ENCODE data around the gene C1orf105. TPM values are rescaled to one million over a fixed set of nuclear protein-coding genes. Genes with fewer than 3 reads are reported as not detected.

The C1orf105 gene
- total RNA-seq, 2 donors from 2014 or later, result not detected

DNA sequence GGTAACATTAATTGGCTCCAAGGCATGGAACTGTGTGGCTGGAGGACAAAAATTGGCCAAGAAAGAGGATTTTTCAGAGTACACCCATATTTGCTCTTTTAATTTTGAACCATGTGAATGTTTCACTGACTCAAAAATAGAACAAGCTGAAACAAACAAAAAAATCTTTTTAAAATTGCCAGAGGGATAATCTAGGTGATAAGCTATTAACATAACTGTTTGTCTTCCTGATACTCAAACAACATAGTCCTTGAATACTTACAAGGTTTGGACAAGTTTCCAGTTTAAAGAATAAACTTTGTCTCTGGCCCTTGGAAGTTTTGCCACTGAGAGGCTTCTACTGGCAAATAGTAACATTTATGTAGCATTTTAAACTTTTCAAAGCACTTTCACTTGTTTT lies 53.4 kb downstream of the C1orf105 start:
- TF ChIP-seq, protein P1, sequence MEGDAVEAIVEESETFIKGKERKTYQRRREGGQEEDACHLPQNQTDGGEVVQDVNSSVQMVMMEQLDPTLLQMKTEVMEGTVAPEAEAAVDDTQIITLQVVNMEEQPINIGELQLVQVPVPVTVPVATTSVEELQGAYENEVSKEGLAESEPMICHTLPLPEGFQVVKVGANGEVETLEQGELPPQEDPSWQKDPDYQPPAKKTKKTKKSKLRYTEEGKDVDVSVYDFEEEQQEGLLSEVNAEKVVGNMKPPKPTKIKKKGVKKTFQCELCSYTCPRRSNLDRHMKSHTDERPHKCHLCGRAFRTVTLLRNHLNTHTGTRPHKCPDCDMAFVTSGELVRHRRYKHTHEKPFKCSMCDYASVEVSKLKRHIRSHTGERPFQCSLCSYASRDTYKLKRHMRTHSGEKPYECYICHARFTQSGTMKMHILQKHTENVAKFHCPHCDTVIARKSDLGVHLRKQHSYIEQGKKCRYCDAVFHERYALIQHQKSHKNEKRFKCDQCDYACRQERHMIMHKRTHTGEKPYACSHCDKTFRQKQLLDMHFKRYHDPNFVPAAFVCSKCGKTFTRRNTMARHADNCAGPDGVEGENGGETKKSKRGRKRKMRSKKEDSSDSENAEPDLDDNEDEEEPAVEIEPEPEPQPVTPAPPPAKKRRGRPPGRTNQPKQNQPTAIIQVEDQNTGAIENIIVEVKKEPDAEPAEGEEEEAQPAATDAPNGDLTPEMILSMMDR (IDR thresholded peaks at IDR 0.05), result no peak
- Histone ChIP-seq H3K36me3 (no peaks in the 10 kb centered on the region), H3K27me3 (replicated peaks; ENCODE audit: insufficient read depth) (no peaks in the 10 kb centered on the region), H3K27ac (no peak overlapping the region), H3K9me3 (no peaks in the 10 kb centered on the region), H3K4me3 (no peak overlapping the region), H3K4me1 (ENCODE audit: control insufficient read depth in 1 of 2, low read depth in 2 of 2) (peaks cover 6 to 9% of the 10 kb centered on the region in 2 donors)
- DNase-seq (ENCODE audit: low spot score) (no peak), ATAC-seq (ENCODE audit: insufficient number of reproducible peaks, low FRiP score, low read depth) (no peak)

DNA sequence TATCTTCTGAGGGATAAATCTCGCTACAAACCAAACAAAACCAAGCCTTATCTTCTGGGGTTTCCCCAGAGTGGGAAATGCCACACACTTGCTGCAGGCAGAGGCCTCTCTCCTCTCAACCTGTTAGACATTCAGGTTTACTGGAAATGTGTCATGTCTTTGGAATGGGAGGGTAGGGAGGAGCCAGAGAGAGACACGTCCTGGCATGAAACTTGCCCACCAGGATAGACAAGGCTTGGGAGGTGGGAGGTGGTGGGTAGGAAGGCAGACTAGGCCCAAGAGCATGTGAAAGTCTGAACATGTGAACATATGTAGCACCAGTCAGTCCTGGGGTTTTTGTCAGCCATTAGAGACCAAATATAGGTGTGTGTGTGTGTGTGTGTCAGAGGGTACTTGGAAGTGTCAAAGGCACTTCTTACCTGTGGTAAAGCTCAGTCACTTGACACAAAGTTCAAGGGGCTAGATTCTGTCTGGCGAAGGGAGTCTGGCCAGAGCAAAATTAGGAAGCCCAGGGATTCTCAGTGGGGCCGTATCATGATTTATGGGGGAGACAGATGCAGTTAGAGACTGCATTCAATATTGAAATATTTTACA lies 55.8 kb downstream of the C1orf105 start:
- no peaks in the 10 kb centered on the region for H3K9me3 ChIP-seq
- no peak overlapping the region for H3K27ac ChIP-seq
- no peaks in the 10 kb centered on the region for H3K36me3 ChIP-seq
- ATAC-seq (ENCODE audit: insufficient number of reproducible peaks, low FRiP score, low read depth) (no peak), DNase-seq (ENCODE audit: low spot score) (no peak)
- H3K4me3 ChIP-seq, result no peak overlapping the region
- H3K4me1 ChIP-seq (ENCODE audit: control insufficient read depth in 1 of 2, low read depth in 2 of 2), result peaks cover 6 to 9% of the 10 kb centered on the region in 2 donors
- no peaks in the 10 kb centered on the region for H3K27me3 ChIP-seq (replicated peaks; ENCODE audit: insufficient read depth)
- TF ChIP-seq, protein P1 (IDR thresholded peaks at IDR 0.05), result no peak

DNA sequence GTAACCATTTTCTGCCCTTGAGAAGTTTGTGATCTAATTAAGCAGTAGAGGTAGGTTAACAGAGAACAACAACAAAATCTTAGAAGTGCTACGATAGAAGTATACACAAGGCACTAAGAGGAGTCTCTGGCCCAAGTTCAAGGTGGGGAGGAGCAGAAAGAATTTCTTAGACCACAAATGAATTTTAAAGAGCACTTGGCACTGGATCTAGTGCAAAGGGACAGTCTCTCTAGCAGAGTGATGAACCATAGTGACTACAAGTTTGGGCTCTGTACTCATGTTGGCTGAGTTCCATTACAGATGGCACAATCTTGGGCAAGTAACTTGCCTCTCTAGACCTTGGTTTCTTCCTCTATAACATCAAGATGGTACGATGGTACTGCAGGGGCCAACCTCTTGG lies 56.7 kb downstream of the C1orf105 start:
- H3K9me3 ChIP-seq, result no peaks in the 10 kb centered on the region
- DNase-seq (ENCODE audit: low spot score), result no peak
- no peak overlapping the region for H3K27ac ChIP-seq
- H3K4me1 ChIP-seq (ENCODE audit: control insufficient read depth in 1 of 2, low read depth in 2 of 2), result peaks cover 6 to 9% of the 10 kb centered on the region in 2 donors
- no peak overlapping the region for H3K4me3 ChIP-seq
- TF ChIP-seq, protein P1 (IDR thresholded peaks at IDR 0.05), result no peak
- ATAC-seq (ENCODE audit: insufficient number of reproducible peaks, low FRiP score, low read depth), result no peak
- no peaks in the 10 kb centered on the region for H3K27me3 ChIP-seq (replicated peaks; ENCODE audit: insufficient read depth)
- H3K36me3 ChIP-seq, result no peaks in the 10 kb centered on the region

DNA sequence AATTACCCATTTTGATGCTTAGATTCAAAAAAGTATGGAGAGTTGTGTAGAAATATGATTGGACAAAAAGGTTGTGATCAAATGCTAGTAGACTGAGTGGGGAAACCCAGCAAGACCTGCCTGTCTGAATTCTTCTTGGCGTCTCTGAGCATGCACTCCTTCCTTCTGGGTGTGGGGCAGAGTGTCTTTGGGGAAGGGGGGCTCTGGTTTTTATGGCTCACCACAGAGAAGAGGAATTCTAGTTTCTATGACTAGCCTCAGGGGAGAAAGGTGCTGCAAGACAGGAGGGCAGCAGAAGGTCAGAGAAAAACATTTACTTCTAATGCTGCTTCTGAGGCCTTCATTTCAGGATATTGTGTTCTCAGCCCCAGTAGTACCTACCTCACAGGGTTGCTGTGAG lies 57.3 kb downstream of the C1orf105 start:
- Histone ChIP-seq H3K4me3 (no peak overlapping the region), H3K9me3 (no peaks in the 10 kb centered on the region), H3K27ac (no peak overlapping the region), H3K36me3 (no peaks in the 10 kb centered on the region), H3K27me3 (replicated peaks; ENCODE audit: insufficient read depth) (no peaks in the 10 kb centered on the region), H3K4me1 (ENCODE audit: control insufficient read depth in 1 of 2, low read depth in 2 of 2) (peaks cover 6 to 9% of the 10 kb centered on the region in 2 donors)
- ATAC-seq (ENCODE audit: insufficient number of reproducible peaks, low FRiP score, low read depth), result no peak
- DNase-seq (ENCODE audit: low spot score), result no peak
- TF ChIP-seq, protein P1 (IDR thresholded peaks at IDR 0.05), result no peak

DNA sequence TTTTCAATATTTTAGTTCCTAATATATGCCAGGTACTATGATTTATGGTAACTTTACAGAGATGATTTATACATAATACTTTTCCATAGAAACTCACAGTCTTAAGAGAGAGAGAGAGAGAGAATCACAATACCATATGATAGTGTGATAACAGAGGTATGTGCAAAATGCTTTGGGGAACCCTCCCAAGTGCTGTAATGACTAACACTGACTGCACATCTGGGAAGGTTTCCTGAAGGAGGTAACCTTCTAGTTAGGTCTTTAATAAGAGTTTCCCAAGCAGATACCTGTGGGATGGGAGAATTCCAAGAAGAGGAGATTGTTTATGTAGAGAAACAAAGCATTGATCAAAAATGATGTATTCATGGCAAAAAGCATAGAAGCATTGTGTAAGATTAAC lies 58.0 kb downstream of the C1orf105 start:
- no peaks in the 10 kb centered on the region for H3K36me3 ChIP-seq
- ATAC-seq (ENCODE audit: insufficient number of reproducible peaks, low FRiP score, low read depth) (no peak), DNase-seq (ENCODE audit: low spot score) (no peak)
- no peaks in the 10 kb centered on the region for H3K9me3 ChIP-seq
- H3K4me3 ChIP-seq, result no peak overlapping the region
- H3K27me3 ChIP-seq (replicated peaks; ENCODE audit: insufficient read depth), result no peaks in the 10 kb centered on the region
- H3K4me1 ChIP-seq (ENCODE audit: control insufficient read depth in 1 of 2, low read depth in 2 of 2), result peaks cover 3 to 6% of the 10 kb centered on the region in 2 donors
- TF ChIP-seq, protein P1 (IDR thresholded peaks at IDR 0.05), result no peak
- no peak overlapping the region for H3K27ac ChIP-seq

All from thoracic aorta (tissue), 2 donors.